Measurements from ENCODE around the gene ABCC11. TPM values are rescaled to one million over a fixed set of nuclear protein-coding genes. Genes with fewer than 3 reads are reported as not detected.
"Not testable (repeated sequence)": the region's sequence is repeated elsewhere in the genome, so short reads cannot be mapped to it uniquely, and the experiment has no call there.

The ABCC11 gene
- polyA plus RNA-seq, 1 donor = not detected

DNA sequence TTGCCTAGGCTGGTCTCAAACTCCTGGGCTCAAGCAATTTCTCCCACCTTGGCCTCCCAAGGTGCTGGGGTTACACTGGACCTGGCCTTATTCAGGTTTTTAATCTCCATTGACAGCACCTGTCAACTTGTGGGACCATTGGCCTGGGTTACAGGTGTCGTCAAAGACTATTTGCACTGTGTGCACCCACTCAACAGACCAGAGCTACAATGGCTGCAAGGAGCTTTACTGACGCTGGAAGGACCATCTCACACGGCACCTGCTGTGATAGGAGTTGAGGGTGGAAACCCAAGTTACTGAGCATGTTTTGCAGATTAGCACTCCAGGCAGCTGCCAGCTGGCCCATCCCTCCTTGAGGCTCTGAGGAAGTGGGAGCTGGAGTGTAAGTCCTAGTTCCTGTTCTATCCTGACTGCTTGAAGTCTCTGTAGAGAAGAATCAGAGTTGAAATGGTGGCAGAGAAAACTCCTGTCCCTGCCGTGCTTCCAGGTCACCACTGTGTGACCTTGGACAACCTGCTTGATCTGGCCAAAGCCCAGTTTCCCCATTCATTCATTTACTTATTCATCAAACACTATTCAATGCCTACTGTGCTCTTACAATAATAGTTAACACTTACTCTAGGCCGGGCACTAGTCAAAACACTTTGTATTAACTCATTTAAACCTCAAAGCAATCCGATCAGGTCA lies 45.7 kb downstream of the ABCC11 start:
- no peak for DNase-seq

GRCh38 chr16:48197294-48197693 lies 50.0 kb downstream of the ABCC11 start:
- DNase-seq = no peak

DNA sequence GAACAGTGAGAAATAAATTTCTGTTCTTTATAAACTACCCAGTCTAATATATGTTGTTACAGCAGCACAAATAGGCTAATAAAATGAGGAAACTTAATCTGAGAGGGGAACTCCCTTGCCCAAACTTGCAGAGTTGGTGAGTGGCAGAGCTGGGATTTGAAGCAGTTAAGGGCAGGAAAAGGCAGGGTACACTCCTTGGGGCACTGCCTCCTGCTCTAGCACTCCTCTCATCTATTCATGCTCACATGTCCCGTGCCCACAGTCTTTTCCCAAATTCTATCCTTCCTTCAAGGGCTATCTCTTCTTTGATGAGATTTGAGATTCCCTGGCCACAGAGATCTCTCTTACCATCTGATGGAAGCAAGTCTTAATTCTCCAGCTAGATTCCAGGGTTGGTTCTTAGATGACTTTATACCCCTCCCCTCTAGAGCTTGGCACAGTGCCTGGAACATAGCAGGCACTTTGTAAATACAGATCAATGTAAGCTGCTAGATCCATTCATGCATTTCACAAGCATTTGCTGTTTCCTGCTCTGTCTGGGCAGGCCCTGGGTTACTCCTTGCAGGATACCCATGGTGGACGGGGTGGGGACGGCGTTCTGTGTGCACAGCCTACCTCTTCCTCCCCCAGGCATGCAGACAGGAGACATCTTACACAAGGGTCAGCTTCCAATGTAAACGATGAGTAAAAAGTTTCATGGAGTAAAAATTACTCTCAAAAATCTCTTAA lies 52.3 kb downstream of the ABCC11 start:
- DNase-seq = no peak

DNA sequence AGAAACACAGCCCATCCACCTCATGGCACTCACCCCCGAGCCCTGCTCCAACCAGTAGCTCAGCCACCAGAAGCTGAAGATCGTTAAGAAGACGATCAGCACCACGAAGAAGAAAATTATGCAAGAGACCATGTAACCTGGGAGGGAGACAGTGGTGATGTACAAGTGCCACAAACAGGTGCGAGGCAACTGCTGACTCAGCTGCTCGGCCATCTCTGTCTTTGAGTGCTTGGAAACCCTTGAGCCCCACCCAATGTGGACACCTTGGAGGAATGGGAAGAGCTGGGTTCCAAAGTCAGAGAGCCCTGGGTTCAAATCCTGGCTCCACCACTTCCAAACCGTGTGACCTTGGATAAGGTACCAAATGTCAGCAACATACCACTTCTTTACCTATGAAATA lies 53.5 kb downstream of the ABCC11 start:
- no peak for DNase-seq

DNA sequence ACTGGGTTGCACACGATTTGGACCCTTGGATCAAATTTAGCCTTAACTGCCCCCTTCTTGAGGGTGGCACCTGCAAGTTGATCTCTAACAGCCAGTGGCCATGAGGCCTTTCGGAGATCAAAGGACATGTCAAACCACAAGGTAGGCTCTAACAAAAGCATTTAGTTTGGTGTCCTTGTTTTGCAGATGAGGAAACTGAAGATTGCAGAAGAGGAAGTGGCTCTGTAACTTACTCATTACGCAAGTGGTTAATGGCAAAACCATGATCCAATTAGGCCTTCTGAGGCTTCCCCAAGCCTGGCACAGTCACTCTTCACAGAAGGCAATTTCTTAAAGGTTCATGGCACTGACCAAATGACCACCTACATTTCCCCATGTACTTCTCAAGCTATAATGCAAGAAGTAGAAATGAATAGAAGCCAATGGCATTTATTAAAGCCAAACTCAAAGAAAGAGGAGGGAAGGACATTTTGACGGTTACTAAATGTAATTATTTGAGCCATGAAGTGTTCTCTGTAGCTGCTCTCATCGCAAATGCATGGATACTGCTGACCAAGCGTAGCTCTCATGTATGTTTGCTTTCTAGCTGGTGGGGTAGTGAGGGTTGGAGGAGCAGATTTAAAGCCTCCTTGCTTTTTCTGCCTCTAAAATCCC lies 58.8 kb downstream of the ABCC11 start:
- DNase-seq = no peak

- DNase-seq = no peak
Measured at GRCh38 chr16:48187779-48188178, 59.6 kb downstream of the ABCC11 start.

DNA sequence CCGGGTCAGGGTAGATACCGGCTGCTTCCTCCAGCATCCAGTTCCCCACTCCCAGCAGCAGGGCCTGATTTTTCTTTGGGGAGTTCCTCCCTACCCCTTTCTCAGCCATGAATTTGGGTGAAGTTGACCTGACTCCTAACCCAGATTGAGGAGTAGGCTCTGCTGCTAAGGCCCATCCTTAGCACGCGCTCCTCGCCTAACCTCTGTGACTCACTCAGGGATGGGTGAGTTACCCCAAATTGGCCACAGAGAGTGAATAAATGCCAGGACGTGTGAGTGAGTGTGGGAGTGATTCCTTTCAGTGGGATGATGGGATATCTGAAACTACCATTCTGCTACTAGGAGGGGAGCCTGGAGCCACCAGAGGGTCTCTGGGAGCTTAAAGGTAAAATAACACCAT lies 62.7 kb downstream of the ABCC11 start:
- no peak for DNase-seq

- DNase-seq = no peak
Measured at GRCh38 chr16:48182979-48183537, 64.3 kb downstream of the ABCC11 start.

DNA sequence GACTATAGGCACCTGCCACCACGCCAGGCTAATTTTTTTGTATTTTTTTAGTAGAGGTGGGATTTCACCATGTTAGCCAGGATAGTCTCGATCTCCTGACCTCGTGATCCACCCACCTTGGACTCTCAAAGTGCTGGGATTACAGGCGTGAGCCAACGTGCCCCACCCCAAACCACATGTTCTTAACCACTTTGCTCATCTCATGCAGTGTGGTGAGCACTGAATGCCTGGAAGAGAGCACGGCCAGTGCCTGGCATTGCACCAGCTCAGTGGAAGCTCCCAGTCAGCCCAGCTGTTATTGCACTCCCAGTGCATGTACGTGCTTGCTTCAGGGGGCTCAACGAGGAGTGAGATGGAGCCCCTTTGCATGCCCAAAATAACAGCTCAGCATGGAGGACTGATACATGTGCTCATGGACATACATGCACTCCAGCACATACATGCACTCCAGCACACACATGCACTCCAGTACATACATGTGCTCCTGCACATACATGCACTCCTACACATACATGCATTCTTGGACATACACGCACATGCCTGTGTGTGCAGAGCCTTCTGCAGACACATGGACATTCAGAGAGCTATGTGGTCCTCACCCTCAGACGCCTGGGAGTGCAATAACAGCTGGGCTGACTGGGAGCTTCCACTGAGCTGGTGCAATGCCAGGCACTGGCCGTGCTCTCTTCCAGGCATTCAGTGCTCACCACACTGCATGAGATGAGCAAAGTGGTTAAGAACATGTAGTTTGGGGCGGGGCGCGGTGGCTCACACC lies 65.4 kb downstream of the ABCC11 start:
- DNase-seq = not testable (repeated sequence)

GRCh38 chr16:48180868-48181480 lies 66.4 kb downstream of the ABCC11 start:
- no peak for DNase-seq

- no peak for DNase-seq
Measured at GRCh38 chr16:48176635-48177408, 70.5 kb downstream of the ABCC11 start.

DNA sequence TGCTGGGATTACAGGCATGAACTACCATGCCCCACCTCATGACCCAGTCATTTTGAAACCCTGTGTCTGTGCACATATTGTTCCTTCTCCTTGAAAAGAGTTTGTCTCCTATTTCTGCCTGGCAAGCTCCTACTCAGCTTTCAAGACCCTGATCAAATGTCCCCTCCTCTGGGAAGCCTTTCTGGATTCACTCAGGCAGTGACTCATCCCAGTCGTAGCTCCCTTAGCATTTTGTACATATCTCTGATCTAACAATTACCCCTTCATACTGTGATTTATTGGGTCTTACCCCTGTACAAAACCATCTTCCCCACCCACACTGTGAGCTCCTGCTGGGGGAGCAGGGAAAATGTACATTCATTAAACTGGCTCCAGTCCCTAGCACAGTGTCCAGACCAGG lies 73.5 kb downstream of the ABCC11 start:
- DNase-seq = no peak

- DNase-seq = no peak
Measured at GRCh38 chr16:48172682-48173081, 74.7 kb downstream of the ABCC11 start.

DNA sequence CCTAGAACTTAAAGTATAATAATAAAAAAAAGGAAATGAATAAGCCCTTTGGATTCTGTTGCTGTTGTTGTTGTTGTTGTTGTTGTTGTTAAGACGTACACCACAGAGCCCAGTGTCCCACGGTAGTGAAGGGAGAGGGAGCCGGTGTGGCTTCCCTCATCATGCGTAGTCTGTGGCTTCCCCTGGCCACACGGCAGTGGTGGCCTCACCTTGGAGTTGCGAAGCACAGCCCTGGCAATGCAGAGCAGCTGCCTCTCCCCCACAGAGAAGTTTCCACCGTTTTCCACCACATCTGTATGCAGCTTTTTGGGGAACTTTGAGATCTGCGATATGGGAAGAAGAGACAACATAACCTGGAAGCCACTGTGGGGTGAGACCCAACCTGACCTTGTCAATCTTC lies 77.4 kb downstream of the ABCC11 start:
- DNase-seq = no peak

- no peak for DNase-seq
Measured at GRCh38 chr16:48168075-48168474, 79.3 kb downstream of the ABCC11 start.

GRCh38 chr16:48166617-48167016 lies 80.7 kb downstream of the ABCC11 start:
- not testable (repeated sequence) for DNase-seq

- DNase-seq = no peak
Measured at GRCh38 chr16:48165961-48166578, 81.3 kb downstream of the ABCC11 start.

DNA sequence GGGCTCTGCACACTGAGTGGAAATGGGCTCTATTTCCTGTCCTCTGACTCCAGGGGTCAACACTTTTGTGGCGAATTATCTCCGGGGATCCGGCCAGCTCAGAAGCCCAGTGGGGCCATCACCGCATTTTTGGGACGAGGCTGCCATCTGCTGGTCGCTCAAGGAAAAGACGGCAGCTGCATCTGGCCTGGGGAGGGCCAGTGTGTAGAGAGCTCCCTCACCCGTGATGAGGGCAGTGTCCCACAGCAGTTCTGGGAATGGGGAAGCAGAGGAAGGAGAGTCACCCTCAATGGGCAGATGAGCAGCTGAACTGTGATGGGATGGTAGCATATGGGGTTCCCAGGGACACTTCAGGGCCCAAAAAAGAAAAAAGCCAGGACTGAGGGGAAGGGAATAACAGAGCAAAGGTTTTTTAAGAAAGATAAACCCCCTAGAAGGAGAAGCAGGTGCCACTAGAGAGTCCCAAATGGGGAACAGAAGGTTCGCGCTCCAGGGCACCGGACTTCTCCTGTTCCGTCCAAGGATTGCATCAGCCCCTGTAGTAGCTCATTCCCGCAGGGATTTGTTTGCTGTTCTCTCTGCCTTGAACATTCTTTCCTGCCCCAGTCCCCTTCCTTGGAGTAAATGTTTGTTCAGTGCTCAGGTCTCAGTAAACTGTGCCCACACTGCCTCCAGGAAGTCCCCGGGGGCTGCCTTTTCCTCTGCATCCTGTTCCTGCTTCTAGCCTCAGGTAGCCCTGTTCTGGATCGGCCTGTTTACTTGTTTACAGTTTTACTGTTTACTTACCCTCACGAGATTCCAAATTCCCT lies 82.2 kb downstream of the ABCC11 start:
- peak; percentile 61 for DNase-seq

- DNase-seq = no peak
Measured at GRCh38 chr16:48162839-48163410, 84.4 kb downstream of the ABCC11 start.

GRCh38 chr16:48161906-48162305 lies 85.4 kb downstream of the ABCC11 start:
- no peak for DNase-seq

Measured in hindlimb muscle (tissue), 1 donor.